K562 (cell line): ENCODE data around the gene A4GNT. TPM values are rescaled to one million over a fixed set of nuclear protein-coding genes. Genes with fewer than 3 reads are reported as not detected.

ENCODE experiments used
- ATAC-seq: fragments of 200-7000 bp; cut with Tn5 transposase; 3 replicates; pipeline ENCODE4 v1.9.1; 2020; ENCODE audit warnings: moderate library complexity
- BruUV-seq: library from RNA; stranded (reverse); fragments of 400-500 nt; replicated peaks from 2 replicates; lab custom pipeline; 2021; lab: Mats Ljungman, UMichigan
- CTCF ChIA-PET: fragments of 300-600 bp; formaldehyde crosslinking; extraction: SDS; loops from one replicate; lab custom pipeline; 2021; ENCODE audit warnings: low intra/inter-chr PET ratio; lab: Yijun Ruan, JAX
- POLR2A ChIA-PET: fragments of 300-600, 350-650 bp; sonication (Branson Sonifier 250); formaldehyde crosslinking; extraction: SDS; loops from one replicate; lab custom pipeline; 2021; ENCODE audit warnings: antibody characterized with exemption, inconsistent platforms; lab: Yijun Ruan, JAX
- DNase-seq, 4 experiments: peaks; one replicate each; pipeline versions ENCODE4 v3.0.0 to v3.0.0-alpha.2; 2011 to 2018; ENCODE audit warnings: low spot score in 3 of 4, mixed read lengths in 3 of 4; ENCODE audit errors: extremely low read depth in 1 of 4
- FAIRE-seq: peaks from 2 replicates; lab custom pipeline; 2011; peaks lifted over from hg19 to GRCh38; lab: Jason Lieb, UNC
- H2AFZ ChIP-seq: 2 replicates; pipeline ENCODE4 v1.6.0; 2011; ENCODE audit warnings: low read depth, low read length, control low read depth, inconsistent platforms
- H3K27ac ChIP-seq: fragments of 200-600 bp; 3 replicates; pipeline ENCODE4 v1.8.0; 2011; ENCODE audit warnings: low read depth, mild to moderate bottlenecking, control low read depth, inconsistent platforms, low read length, moderate library complexity, mixed read lengths; ENCODE audit errors: extremely low read depth
- H3K27me3 ChIP-seq, 2 experiments: fragments of 300-600 bp in 1 of 2; 2 replicates in 1 of 2; 3 replicates in 1 of 2; pipeline versions ENCODE4 v1.6.0 to v1.8.0; 2011; ENCODE audit warnings: inconsistent platforms in 2 of 2, low read length in 2 of 2, mild to moderate bottlenecking in 1 of 2, mixed read lengths in 1 of 2, moderate library complexity in 1 of 2; ENCODE audit not compliant: control insufficient read depth in 2 of 2, insufficient read depth in 2 of 2
- H3K36me3 ChIP-seq: fragments of 300-600 bp; 3 replicates; pipeline ENCODE4 v1.8.0; 2011; ENCODE audit warnings: mild to moderate bottlenecking, low read length, inconsistent platforms; ENCODE audit not compliant: control insufficient read depth, insufficient read depth
- H3K4me1 ChIP-seq, 2 experiments: fragments of 200-600 bp in 1 of 2; replicated peaks in 1 of 2; 2 replicates in 1 of 2; 3 replicates in 1 of 2; pipeline versions ENCODE4 v1.5.1 to v1.8.0; 2011; ENCODE audit warnings: inconsistent platforms in 2 of 2, low read length in 2 of 2, mild to moderate bottlenecking in 1 of 2, mixed read lengths in 1 of 2, moderate library complexity in 1 of 2; ENCODE audit not compliant: control insufficient read depth in 2 of 2, insufficient read depth in 2 of 2
- H3K4me2 ChIP-seq: 2 replicates; pipeline ENCODE4 v1.6.1; 2011; ENCODE audit warnings: low read length, control low read depth, inconsistent platforms, mixed read lengths; ENCODE audit not compliant: insufficient read depth
- H3K4me3 ChIP-seq: fragments of 200-600 bp; sonication (generic), shearing (Covaris generic); 2 replicates; pipeline ENCODE4 v1.5.1; 2016; ENCODE audit warnings: control low read depth, inconsistent platforms
- H3K79me2 ChIP-seq: fragments of 200-600 bp; 3 replicates; pipeline ENCODE4 v1.8.0; 2011; ENCODE audit warnings: low read length, inconsistent platforms; ENCODE audit not compliant: control insufficient read depth, insufficient read depth
- H3K9ac ChIP-seq, 2 experiments: 2 replicates each; pipeline versions ENCODE4 v1.6.0 to v1.6.1; 2011; ENCODE audit warnings: low read depth in 2 of 2, low read length in 2 of 2, control low read depth in 1 of 2, inconsistent platforms in 1 of 2, mild to moderate bottlenecking in 1 of 2, mixed read lengths in 1 of 2; ENCODE audit not compliant: insufficient read depth in 1 of 2
- H3K9me1 ChIP-seq: one replicate; pipeline ENCODE4 v1.6.0; 2011; ENCODE audit warnings: inconsistent platforms, mild to moderate bottlenecking, low read length, moderate library complexity; ENCODE audit not compliant: control insufficient read depth, insufficient read depth
- H3K9me3 ChIP-seq: replicated peaks from 2 replicates; pipeline ENCODE4 v1.5.1; 2011; ENCODE audit warnings: low read depth, low read length, inconsistent platforms; ENCODE audit not compliant: control insufficient read depth, insufficient read depth
- H4K20me1 ChIP-seq: replicated peaks from 2 replicates; pipeline ENCODE4 v1.6.1; 2011; ENCODE audit warnings: low read length, inconsistent platforms, mixed read lengths; ENCODE audit not compliant: control insufficient read depth, insufficient read depth
- ESRRA ChIP-seq: fragments of 450-650 bp; IDR thresholded peaks from 2 replicates; pipeline ENCODE4 v1.6.1; 2014; ENCODE audit warnings: low read depth, mild to moderate bottlenecking, moderate library complexity, borderline replicate concordance
- FOXA3 ChIP-seq, 2 experiments: fragments of 450-650 bp in 1 of 2; sonication (generic) in 1 of 2; formaldehyde crosslinking; IDR thresholded peaks in 1 of 2; conservative IDR thresholded peaks in 1 of 2; 2 replicates each; pipeline versions ENCODE4 v1.4.0 to v1.8.0; 2020 to 2022; ENCODE audit warnings: mild to moderate bottlenecking in 2 of 2, missing genetic modification reagents in 1 of 2
- ILF3 ChIP-seq: fragments of 450-650 bp; IDR thresholded peaks from 2 replicates; pipeline ENCODE4 v1.6.1; 2018; ENCODE audit warnings: antibody characterized with exemption, mild to moderate bottlenecking, moderate library complexity, borderline replicate concordance
- MAFK ChIP-seq: IDR thresholded peaks from 2 replicates; pipeline ENCODE4 v1.6.1; 2011; ENCODE audit warnings: low read length, improper control_type of control experiment
- MTF1 ChIP-seq: fragments of 250-450 bp; sonication (Bioruptor Pico); IDR thresholded peaks from 2 replicates; pipeline ENCODE4 v1.9.0; 2021; ENCODE audit warnings: moderate library complexity, mild to moderate bottlenecking, inconsistent platforms, borderline replicate concordance
- MXI1 ChIP-seq: IDR thresholded peaks from 2 replicates; pipeline ENCODE4 v1.6.1; 2011; ENCODE audit warnings: low read depth, mild to moderate bottlenecking, improper control_type of control experiment, low read length
- NFRKB ChIP-seq: fragments of 450-650 bp; IDR thresholded peaks from 2 replicates; pipeline ENCODE4 v1.6.1; 2016; ENCODE audit warnings: low read depth
- PCBP2 ChIP-seq: fragments of 200-400 bp; formaldehyde crosslinking; IDR thresholded peaks from 2 replicates; pipeline ENCODE4 v1.6.1; 2018; ENCODE audit warnings: low read length, low read depth, mild to moderate bottlenecking, moderate library complexity; ENCODE audit not compliant: poor library complexity, severe bottlenecking
- PHF21A ChIP-seq: fragments of 450-650 bp; IDR thresholded peaks from 2 replicates; pipeline ENCODE4 v1.6.1; 2017; ENCODE audit warnings: low read depth, borderline replicate concordance
- POLR3G ChIP-seq: IDR thresholded peaks from 2 replicates; pipeline ENCODE4 v1.6.1; 2011; ENCODE audit not compliant: insufficient read length, insufficient replicate concordance; ENCODE audit errors: extremely low read depth
- PRPF4 ChIP-seq: fragments of 200-400 bp; formaldehyde crosslinking; IDR thresholded peaks from one replicate; pipeline ENCODE4 v1.6.1; 2017; ENCODE audit warnings: low read length, low read depth, mild to moderate bottlenecking; ENCODE audit not compliant: insufficient read depth, poor library complexity, severe bottlenecking
- SAFB2 ChIP-seq: fragments of 200-400 bp; formaldehyde crosslinking; IDR thresholded peaks from 2 replicates; pipeline ENCODE4 v1.6.1; 2018; ENCODE audit warnings: borderline replicate concordance, low read length, low read depth, moderate library complexity; ENCODE audit not compliant: severe bottlenecking
- SMARCB1 ChIP-seq: IDR thresholded peaks from 2 replicates; pipeline ENCODE4 v1.6.1; 2011; ENCODE audit warnings: improper control_type of control experiment, low read depth; ENCODE audit not compliant: insufficient read length
- ZKSCAN8 ChIP-seq: fragments of 200-800 bp; sonication (Bioruptor generic); IDR thresholded peaks from 2 replicates; pipeline ENCODE4 v1.6.1; 2016; ENCODE audit warnings: missing genetic modification characterization, missing compliant biosample characterization
- ZNF41 ChIP-seq: fragments of 250-450 bp; sonication (Bioruptor Pico); conservative IDR thresholded peaks from 2 replicates; pipeline ENCODE4 v1.4.0; 2020; ENCODE audit warnings: mild to moderate bottlenecking
- WGBS: fragments of 100-300 bp; shearing (Covaris generic); methylation state at CpG from one replicate; pipeline ENCODE4 v1.1.6; 2016; ENCODE audit warnings: low coverage, mixed read lengths; ENCODE audit not compliant: insufficient coverage; ENCODE audit errors: missing lambda C conversion rate; 5-methylcytosine and 5-hydroxymethylcytosine counted together
- in situ Hi-C: fragments of 300-500 bp; cut with MboI; formaldehyde crosslinking; loops from 4 replicates; pipeline ENCODE4 v1.15.0; 2018; ENCODE audit warnings: inconsistent platforms, mixed read lengths
- intact Hi-C: fragments of 100-400 bp; cut with micrococcal nuclease; formaldehyde crosslinking; loops from 2 replicates; pipeline ENCODE4 v1.14.2; 2022
- polyA plus RNA-seq, 8 experiments: library from polyadenylated mRNA; depleted of rRNA in 4 of 8; stranded (reverse) in 5 of 8; unstranded in 3 of 8; fragments of >200 nt; fragmentation: Nextera tagmentation in 2 of 8; fragmentation: Illumina TruSeq in 1 of 8; extraction: Ambion mirVana in 2 of 8; extraction: Trizol in 1 of 8; gene quantifications; 2 replicates each; pipeline versions ENCODE4 v1.2.1 to v1.2.3, GENCODE V29; 2011 to 2014; ENCODE audit warnings: inconsistent platforms in 1 of 8, missing spikeins in 1 of 8
- total RNA-seq, 7 experiments: library from RNA; depleted of rRNA in 6 of 7; stranded (reverse); fragments of >200 nt in 6 of 7; fragmentation: Illumina TruSeq in 2 of 7; extraction: Trizol in 2 of 7; gene quantifications; 2 replicates each; pipeline versions ENCODE4 v1.2.1 to v1.2.3, GENCODE V29; 2011 to 2021; ENCODE audit warnings: low replicate concordance in 1 of 7
- TF ChIP-seq, protein P1 (sequence below): fragments of 250-450 bp; sonication (Bioruptor Pico); IDR thresholded peaks from 2 replicates; pipeline ENCODE4 v1.5.0; 2022; ENCODE audit warnings: mild to moderate bottlenecking
- TF ChIP-seq, protein P2 (sequence below): fragments of 250-450 bp; sonication (Bioruptor Pico); IDR thresholded peaks from 2 replicates; pipeline ENCODE4 v1.4.0; 2020; ENCODE audit warnings: borderline replicate concordance

Gene A4GNT
- total and polyA plus RNA-seq, 9 of the 15 experiments (the other 6 are each of a cell fraction or from before 2014, with no cell fraction given), result not detected

- intact Hi-C loops, result no loop called here
- DNase-seq (no peak), FAIRE-seq (no peak)
- no TSS peak for BruUV-seq
- H3K4me1 ChIP-seq, result no peaks in the 10 kb centered on the region; a peak in 1 of 5 replicates
- TF ChIP-seq, protein P1, sequence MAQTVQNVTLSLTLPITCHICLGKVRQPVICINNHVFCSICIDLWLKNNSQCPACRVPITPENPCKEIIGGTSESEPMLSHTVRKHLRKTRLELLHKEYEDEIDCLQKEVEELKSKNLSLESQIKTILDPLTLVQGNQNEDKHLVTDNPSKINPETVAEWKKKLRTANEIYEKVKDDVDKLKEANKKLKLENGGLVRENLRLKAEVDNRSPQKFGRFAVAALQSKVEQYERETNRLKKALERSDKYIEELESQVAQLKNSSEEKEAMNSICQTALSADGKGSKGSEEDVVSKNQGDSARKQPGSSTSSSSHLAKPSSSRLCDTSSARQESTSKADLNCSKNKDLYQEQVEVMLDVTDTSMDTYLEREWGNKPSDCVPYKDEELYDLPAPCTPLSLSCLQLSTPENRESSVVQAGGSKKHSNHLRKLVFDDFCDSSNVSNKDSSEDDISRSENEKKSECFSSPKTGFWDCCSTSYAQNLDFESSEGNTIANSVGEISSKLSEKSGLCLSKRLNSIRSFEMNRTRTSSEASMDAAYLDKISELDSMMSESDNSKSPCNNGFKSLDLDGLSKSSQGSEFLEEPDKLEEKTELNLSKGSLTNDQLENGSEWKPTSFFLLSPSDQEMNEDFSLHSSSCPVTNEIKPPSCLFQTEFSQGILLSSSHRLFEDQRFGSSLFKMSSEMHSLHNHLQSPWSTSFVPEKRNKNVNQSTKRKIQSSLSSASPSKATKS, result no peak
- no peak for TF ChIP-seq NFRKB
- TF ChIP-seq SMARCB1, result no peak
- TF ChIP-seq ZNF41 (CRISPR knock-in tag), result no peak
- no peak for TF ChIP-seq MTF1 (CRISPR knock-in tag)
- no peak for TF ChIP-seq ESRRA
- TF ChIP-seq, protein P2, sequence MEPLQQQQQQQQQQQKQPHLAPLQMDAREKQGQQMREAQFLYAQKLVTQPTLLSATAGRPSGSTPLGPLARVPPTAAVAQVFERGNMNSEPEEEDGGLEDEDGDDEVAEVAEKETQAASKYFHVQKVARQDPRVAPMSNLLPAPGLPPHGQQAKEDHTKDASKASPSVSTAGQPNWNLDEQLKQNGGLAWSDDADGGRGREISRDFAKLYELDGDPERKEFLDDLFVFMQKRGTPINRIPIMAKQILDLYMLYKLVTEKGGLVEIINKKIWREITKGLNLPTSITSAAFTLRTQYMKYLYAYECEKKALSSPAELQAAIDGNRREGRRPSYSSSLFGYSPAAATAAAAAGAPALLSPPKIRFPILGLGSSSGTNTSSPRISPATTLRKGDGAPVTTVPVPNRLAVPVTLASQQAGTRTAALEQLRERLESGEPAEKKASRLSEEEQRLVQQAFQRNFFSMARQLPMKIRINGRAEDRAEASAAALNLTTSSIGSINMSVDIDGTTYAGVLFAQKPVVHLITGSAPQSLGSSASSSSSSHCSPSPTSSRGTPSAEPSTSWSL (CRISPR knock-in tag), result no peak
- TF ChIP-seq POLR3G, result no peak
- no peak for TF ChIP-seq MXI1
- no peak for TF ChIP-seq PHF21A
- TF ChIP-seq MAFK, result no peak
- no peak for TF ChIP-seq FOXA3 (CRISPR knock-in tag; conservative IDR thresholded peaks at IDR 0.05 in 1 of 2, IDR thresholded peaks at IDR 0.05 in 1 of 2)
- TF ChIP-seq PCBP2, result no peak
- TF ChIP-seq ILF3, result no peak
- no peak for TF ChIP-seq ZKSCAN8 (CRISPR knock-in tag)
- TF ChIP-seq PRPF4, result no peak
- no peak for TF ChIP-seq SAFB2
- TF ChIP-seq, all 486 proteins: peak for 0
- H3K27me3 ChIP-seq, result no peaks in the 10 kb centered on the region
- no peak overlapping the region for H3K4me3 ChIP-seq
- ATAC-seq, result no peak
- H3K9me3 ChIP-seq, result no peaks in the 10 kb centered on the region
- ChIA-PET CTCF (interaction anchor here (0.6 kb wide), 1 partner anchor 1275 kb away, joined by 3 read pairs; no protein-coding TSS in a partner anchor), POLR2A (no interaction called here)
- 10% methylated on average over 3 of the region's 6 CpGs for WGBS
- H3K9ac ChIP-seq, result no peak overlapping the region
- H3K9me1 ChIP-seq, result no peaks in the 10 kb centered on the region
- H3K27ac ChIP-seq, result no peak overlapping the region
- H4K20me1 ChIP-seq, result no peaks in the 10 kb centered on the region
- no peaks in the 10 kb centered on the region for H3K79me2 ChIP-seq
- in situ Hi-C loops, result no loop called here
- H2AFZ ChIP-seq, result no peak overlapping the region
- no peak overlapping the region for H3K4me2 ChIP-seq
- H3K36me3 ChIP-seq, result no peaks in the 10 kb centered on the region
Measured at GRCh38 chr3:138124188-138124587, 8.0 kb downstream of the A4GNT start.
